ENCODE data around the gene DEPDC1B.

Gene DEPDC1B

GRCh38 chr5:60743511-60744314, 43.7 kb upstream of the DEPDC1B start:
- Histone ChIP-seq H3K27ac (ENCODE audit: extremely low read depth, low read depth, low read length) (no peak overlapping the region), H3K4me3 (ENCODE audit: low read depth, low read length) (no peak overlapping the region), H3K36me3 (ENCODE audit: control insufficient read depth in 2 of 2, insufficient read depth in 1 of 2, low read length in 2 of 2) (no peaks in the 10 kb centered on the region), H3K9me3 (ENCODE audit: control insufficient read depth, insufficient read depth, low read depth, low read length) (no peaks in the 10 kb centered on the region), H3K4me1 (ENCODE audit: control insufficient read depth, insufficient read depth, low read length) (no peaks in the 10 kb centered on the region)
- POLR2A ChIA-PET = no interaction called here
- CTCF ChIA-PET = interaction anchor here (0.6 to 1.1 kb wide), 2 partner anchors 15 to 335 kb away, joined by 3 to 6 read pairs; no protein-coding TSS in a partner anchor
- TF ChIP-seq ZNF433 (tag by site-specific recombination; IDR thresholded peaks at IDR 0.05; ENCODE audit: low read depth) (no peak), KLF10 (tag by site-specific recombination; IDR thresholded peaks at IDR 0.05) (no peak), ZNF626 (tag by site-specific recombination; IDR thresholded peaks at IDR 0.05) (no peak), ZNF558 (tag by site-specific recombination; IDR thresholded peaks at IDR 0.05) (no peak), ZNF19 (tag by site-specific recombination; IDR thresholded peaks at IDR 0.05; ENCODE audit: low read depth) (no peak), EGR2 (tag by site-specific recombination; IDR thresholded peaks at IDR 0.05; ENCODE audit: low read depth) (no peak), ZNF521 (tag by site-specific recombination; IDR thresholded peaks at IDR 0.05) (no peak), TRIM28 (IDR thresholded peaks at IDR 0.05; ENCODE audit: borderline replicate concordance, low read length) (no peak), ZNF830 (tag by site-specific recombination; IDR thresholded peaks at IDR 0.05; ENCODE audit: low read depth) (no peak), OVOL3 (tag by site-specific recombination; IDR thresholded peaks at IDR 0.05) (no peak), KLF8 (tag by site-specific recombination; IDR thresholded peaks at IDR 0.05) (no peak), ZNF2 (tag by site-specific recombination; IDR thresholded peaks at IDR 0.05) (no peak), BCL11B (tag by site-specific recombination; IDR thresholded peaks at IDR 0.05; ENCODE audit: low read depth) (no peak), ZNF274 (IDR thresholded peaks at IDR 0.05; ENCODE audit: low read length) (no peak), ZNF274 (tag by site-specific recombination; IDR thresholded peaks at IDR 0.05; ENCODE audit: borderline replicate concordance) (no peak), ZNF174 (tag by site-specific recombination; IDR thresholded peaks at IDR 0.05) (no peak), KLF17 (tag by site-specific recombination; IDR thresholded peaks at IDR 0.05) (no peak), ZNF292 (tag by site-specific recombination; IDR thresholded peaks at IDR 0.05; ENCODE audit: borderline replicate concordance, low read depth) (no peak), ZNF473 (tag by site-specific recombination; IDR thresholded peaks at IDR 0.05) (no peak)

GRCh38 chr5:60740322-60740721, 40.4 kb upstream of the DEPDC1B start:
- no peak overlapping the region for H3K27ac ChIP-seq (ENCODE audit: extremely low read depth, low read depth, low read length)
- H3K4me3 ChIP-seq (ENCODE audit: low read depth, low read length) = no peak overlapping the region
- no peaks in the 10 kb centered on the region for H3K36me3 ChIP-seq (ENCODE audit: control insufficient read depth in 2 of 2, insufficient read depth in 1 of 2, low read length in 2 of 2)
- no peaks in the 10 kb centered on the region for H3K9me3 ChIP-seq (ENCODE audit: control insufficient read depth, insufficient read depth, low read depth, low read length)
- POLR2A ChIA-PET = no interaction called here
- no peaks in the 10 kb centered on the region for H3K4me1 ChIP-seq (ENCODE audit: control insufficient read depth, insufficient read depth, low read length)
- CTCF ChIA-PET = no interaction called here
- TF ChIP-seq TSHZ1 (tag by site-specific recombination; IDR thresholded peaks at IDR 0.05; ENCODE audit: borderline replicate concordance) (no peak), SETDB1 (IDR thresholded peaks at IDR 0.05; ENCODE audit: insufficient read length, low read length) (no peak), HIC1 (tag by site-specific recombination; IDR thresholded peaks at IDR 0.05) (no peak), INSM2 (tag by site-specific recombination; IDR thresholded peaks at IDR 0.05) (no peak), ZNF174 (tag by site-specific recombination; IDR thresholded peaks at IDR 0.05) (no peak), GLIS1 (tag by site-specific recombination; IDR thresholded peaks at IDR 0.05) (no peak), ZNF692 (tag by site-specific recombination; IDR thresholded peaks at IDR 0.05) (no peak), ZNF610 (tag by site-specific recombination; IDR thresholded peaks at IDR 0.05; ENCODE audit: borderline replicate concordance) (no peak)
